HG03520 (cell line): ENCODE data around the gene FLNB.

ENCODE experiments used
- ATAC-seq: cut with Tn5 transposase; IDR thresholded peaks from one replicate; pipeline ENCODE4 v1.9.1; 2021; ENCODE audit warnings: mild to moderate bottlenecking, moderate library complexity; ENCODE audit not compliant: unreplicated experiment

The FLNB gene

DNA sequence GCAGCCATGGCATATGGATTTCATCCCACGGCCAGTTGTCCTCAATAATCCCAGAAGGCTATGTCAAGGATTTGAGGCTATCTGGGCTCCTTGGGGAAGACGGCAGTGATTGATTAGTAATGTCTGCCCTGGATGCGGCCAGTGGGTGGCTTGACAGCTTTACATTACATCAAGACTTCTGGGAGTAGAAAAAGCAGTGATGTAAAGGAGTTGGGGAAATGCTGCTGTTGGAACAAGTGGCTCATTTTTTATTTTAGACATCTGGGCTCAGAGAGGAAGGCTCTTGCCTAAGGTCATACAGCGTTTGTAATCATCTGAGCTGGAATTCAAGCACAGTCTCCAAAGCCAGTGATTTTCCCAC lies 94.1 kb downstream of the FLNB start:
- ATAC-seq: no peak

GRCh38 chr3:58102976-58103451 lies 94.8 kb downstream of the FLNB start:
- no peak for ATAC-seq

DNA sequence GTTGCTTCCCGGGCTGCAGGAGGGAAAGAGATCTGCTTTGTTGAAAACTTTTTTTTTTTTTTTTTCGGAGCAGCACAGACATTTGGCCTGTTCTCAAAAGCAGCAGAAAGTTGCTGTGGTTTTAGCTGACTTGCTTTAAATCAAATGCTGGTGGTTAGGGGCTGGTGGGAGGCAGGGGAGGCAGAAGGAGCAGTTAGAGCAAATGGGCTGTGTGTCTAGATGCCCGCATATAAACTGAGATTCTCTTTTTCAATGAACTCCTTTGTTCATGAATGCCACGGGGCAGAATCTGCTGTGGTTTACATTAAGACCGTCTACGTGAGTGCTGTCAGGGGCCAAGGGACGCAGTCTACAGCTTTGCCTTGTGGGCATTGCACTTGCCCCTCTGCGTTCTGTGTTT lies 95.9 kb downstream of the FLNB start:
- ATAC-seq: no peak

GRCh38 chr3:58104712-58105111 lies 96.5 kb downstream of the FLNB start:
- ATAC-seq: no peak

GRCh38 chr3:58105196-58105595 lies 97.0 kb downstream of the FLNB start:
- no peak for ATAC-seq

- ATAC-seq: no peak
Observed at GRCh38 chr3:58106061-58106460, 97.8 kb downstream of the FLNB start.

GRCh38 chr3:58106640-58107039 lies 98.4 kb downstream of the FLNB start:
- no peak for ATAC-seq

DNA sequence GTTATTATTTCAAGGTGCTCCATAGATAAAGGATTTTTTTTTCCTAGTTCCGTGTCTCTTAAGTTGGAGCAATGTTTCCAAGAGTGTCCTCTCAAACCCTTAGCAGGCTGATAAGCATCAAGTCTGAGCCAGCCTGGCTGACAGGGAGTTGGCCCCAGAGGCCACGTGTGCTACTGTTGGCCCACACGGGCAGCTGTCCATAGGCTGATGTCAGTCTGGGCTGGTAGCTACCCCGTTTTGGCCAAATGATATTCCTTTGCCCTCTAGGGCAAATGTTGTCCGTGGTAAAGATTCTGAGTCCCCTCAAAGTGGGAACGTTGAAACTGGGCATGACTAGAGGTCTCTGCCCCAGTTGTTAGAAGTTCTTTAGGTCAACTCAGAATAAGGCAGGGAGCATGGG lies 99.4 kb downstream of the FLNB start:
- no peak for ATAC-seq

DNA sequence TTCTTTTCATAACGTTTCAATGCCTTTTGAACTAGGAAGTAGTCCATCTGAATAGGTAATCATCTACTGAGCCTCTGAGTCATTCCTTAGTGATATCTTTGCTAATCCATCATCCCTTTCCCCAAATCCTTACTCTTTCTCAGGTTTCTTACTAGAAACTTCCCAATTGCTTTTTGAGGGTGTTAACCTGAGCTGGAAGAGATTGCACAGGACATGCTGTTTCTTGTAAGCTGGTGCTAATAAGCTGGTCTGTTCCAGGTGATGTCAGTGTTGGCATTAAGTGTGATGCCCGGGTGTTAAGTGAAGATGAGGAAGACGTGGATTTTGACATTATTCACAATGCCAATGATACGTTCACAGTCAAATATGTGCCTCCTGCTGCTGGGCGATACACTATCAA lies 101.5 kb downstream of the FLNB start:
- no peak for ATAC-seq

GRCh38 chr3:58111513-58112184 lies 103.4 kb downstream of the FLNB start:
- no peak for ATAC-seq

GRCh38 chr3:58112185-58112535 lies 103.9 kb downstream of the FLNB start:
- no peak for ATAC-seq

DNA sequence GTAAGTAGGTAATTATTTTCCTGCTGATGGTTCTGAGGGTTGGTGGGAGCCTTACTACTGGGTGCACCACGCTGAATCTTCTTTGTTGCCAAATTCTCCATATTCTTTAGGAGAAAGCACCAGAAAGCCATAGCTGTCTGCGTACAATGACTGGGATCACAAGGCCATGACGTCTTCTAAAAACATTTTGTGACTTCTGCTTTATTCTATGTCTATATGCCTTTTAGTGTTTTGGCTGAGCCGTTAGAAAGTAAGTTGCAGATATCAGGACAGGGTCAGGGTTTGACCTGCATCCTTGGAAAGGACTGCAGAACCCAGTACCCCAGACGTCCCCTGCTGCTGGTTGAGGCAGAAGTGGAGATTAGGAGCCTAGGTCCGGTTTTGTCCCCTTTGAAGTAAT lies 107.0 kb downstream of the FLNB start:
- no peak for ATAC-seq

GRCh38 chr3:58116161-58116955 lies 108.1 kb downstream of the FLNB start:
- peak; percentile 51 for ATAC-seq

- ATAC-seq: no peak
Observed at GRCh38 chr3:58116985-58117384, 108.8 kb downstream of the FLNB start.

DNA sequence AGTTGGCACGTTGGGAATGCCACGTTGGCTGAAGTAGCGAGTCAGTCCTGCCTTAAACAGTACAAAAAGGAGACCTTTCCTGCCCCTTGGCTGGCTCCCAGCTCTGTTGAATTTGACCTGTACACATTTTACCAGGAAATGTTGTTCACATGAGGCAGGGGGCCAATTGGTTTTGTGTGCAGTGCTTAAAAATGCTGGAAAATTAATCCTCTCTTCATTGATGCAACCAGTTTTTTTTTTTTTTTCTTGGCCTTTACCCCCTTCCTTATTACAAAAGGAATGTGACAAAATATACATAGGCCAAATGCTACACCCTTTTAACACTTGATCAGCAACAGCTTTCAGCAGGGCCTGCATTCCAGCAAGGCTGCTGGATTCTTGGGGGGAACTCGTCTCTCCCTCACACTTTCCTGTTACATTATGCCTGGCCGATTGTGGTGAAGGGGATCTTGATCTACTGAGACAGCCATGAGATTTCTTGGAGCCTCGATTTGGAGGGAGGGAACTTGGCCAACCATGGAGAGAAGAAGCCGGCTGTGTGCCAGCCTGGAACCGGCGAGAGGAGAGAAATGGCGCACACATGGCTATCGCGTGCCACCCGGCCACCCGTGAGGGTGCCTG lies 109.4 kb downstream of the FLNB start:
- ATAC-seq: no peak

DNA sequence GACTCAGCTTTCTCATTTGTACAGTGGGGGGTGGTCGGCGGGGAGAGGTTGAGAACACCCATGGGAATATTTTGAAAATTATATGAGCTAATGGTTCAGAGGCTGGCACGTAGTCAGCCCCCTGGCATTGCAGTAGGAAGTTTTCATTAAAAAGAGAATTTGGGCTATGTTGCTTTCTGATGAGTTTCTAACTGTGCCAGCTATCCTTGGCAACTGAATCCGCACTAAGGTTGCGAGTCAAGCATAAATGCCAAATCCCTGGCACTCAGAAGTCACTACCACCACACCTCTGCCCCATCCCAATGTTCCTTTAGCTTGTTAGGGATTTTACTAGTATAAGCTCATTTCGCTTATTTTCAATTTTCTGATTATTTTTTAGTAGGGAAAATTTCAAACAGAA lies 111.0 kb downstream of the FLNB start:
- no peak for ATAC-seq

DNA sequence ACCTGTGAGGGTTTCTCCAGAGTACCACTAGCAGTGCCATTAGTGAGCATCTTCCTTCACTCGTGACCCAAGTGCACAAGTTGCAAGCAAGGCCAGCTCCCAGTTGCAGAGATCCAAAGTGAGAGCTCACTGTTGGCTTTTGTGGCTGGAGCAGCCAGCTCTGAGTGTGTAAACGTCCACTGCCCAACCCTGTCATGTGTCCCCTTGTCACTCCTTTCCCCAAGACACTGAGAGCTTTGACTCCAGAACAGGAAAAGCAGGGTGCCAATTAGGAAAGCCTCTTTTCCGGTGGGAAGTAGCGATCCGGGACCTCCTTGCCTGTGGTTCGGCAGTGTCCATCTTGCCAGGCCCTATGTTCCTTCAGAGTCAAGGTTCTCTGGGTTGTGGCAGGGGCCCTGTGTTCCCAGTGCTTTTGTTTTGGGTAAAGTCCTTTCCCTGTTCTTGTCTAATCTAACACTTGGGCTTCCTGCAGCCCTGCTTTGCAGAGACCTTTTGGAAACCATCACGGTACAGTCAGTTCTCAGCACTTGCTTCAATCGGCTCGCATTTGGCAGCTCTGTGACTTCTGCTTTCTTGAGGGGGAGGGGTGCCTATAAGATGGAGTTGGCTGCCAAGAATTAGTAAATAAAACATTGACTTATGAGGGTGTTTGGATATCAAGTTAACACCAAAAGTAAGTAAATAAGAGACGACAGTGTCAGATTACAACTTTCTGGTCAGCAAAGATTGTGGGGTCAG lies 112.0 kb downstream of the FLNB start:
- no peak for ATAC-seq

GRCh38 chr3:58121183-58121582 lies 113.0 kb downstream of the FLNB start:
- no peak for ATAC-seq

- no peak for ATAC-seq
Observed at GRCh38 chr3:58122936-58123700, 114.9 kb downstream of the FLNB start.

DNA sequence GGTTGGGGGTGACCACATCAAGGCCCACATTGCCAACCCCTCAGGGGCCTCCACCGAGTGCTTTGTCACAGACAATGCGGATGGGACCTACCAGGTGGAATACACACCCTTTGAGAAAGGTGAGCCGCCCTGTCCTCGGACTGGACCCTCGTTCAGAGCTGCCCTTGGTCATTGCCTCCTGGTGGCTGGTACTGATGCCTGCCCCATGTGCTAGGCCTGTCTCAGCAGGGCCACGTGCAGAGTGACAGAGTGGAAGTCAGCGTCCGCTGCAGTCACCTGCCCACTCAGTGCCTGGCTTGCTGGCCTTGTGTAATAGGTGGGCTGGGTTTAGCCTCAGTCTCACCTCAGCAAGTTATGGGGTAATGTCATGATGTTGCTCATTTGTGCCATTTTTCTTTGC lies 116.2 kb downstream of the FLNB start:
- ATAC-seq: no peak
